ENCODE results near the gene ADRA2A. TPM values are rescaled to one million over a fixed set of nuclear protein-coding genes. Genes with fewer than 3 reads are reported as not detected.

Gene ADRA2A
- total RNA-seq (2014; rRNA removed; shearing (Covaris generic)), result 0.21 TPM in 1 of 2 replicates, not detected in the other

DNA sequence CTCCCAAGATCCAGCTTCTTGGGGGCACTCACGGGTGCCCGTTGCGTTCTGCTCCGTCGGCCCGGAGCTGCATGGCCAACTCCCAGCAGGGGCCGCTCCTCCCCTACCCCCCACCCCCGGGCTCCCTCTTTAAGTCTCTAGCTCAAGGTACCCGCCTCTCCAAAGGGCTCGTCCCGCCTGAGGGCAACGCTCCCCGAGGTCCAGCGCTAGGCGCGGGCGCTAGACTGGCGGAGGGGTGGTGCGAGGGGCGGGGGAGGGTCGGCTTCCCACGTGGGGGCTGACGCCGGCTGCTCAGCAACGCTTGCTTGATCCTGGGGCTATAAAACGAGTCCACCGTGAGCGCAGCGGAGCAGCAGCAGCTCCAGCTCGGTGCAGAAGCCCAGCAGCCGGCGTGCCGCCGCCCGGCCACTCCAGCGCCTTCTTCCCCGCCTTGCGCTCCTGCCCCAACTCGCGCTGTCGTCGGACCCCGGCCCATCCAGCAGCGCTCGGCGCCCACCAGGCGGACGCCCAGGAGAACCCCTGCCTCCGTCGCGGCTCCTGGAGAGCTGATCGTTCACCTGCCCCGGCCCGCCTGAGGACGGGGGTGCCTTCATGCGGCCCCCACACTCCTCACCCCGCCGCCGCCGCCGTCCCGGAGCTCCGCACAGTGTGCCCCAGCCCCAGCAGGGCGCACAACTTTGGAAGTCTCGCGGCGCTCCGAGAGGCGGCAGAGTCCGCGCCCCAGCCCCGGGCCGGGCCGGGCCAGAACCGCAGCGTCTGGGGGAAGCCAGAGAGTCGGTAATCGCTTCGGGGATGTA lies at the start of gene ADRA2A:
ADRA2A (plus strand) TSS at position 348 of the 797 bp plus-strand sequence. CDS start 968 bp downstream, outside the sequence.

Small RNAs within 50 kb of the gene (small RNA-seq; reads per million reads assigned to genes)
- gene AL355863.1, result not detected

Other genes starting within 250 kb of the ADRA2A start
- gene PDCD4, start 205.1 kb upstream of the ADRA2A start, total RNA-seq (2014; rRNA removed; shearing (Covaris generic)), result 77.1 and 77.2 TPM in 2 replicates
- 27.4 and 53.5 TPM in 2 replicates for gene BBIP1, start 157.8 kb upstream of the ADRA2A start, total RNA-seq (2014; rRNA removed; shearing (Covaris generic))
- gene SHOC2, start 157.4 kb upstream of the ADRA2A start, total RNA-seq (2014; rRNA removed; shearing (Covaris generic)), result 14.8 and 17.5 TPM in 2 replicates